OCI-M1 (cell line): ENCODE measurements around the gene R3HDM2.
"Not testable (repeated sequence)": the region's sequence is repeated elsewhere in the genome, so short reads cannot be mapped to it uniquely, and the experiment has no call there.

Source experiments
- DNase-seq: peaks from one replicate; lab custom pipeline; 2025; lab: John Stamatoyannopoulos, UW

Gene R3HDM2

GRCh38 chr12:57377103-57377840 lies 53.6 kb downstream of the R3HDM2 start:
- DNase-seq = peak; percentile 92

GRCh38 chr12:57372233-57372632 lies 58.6 kb downstream of the R3HDM2 start:
- no peak for DNase-seq

- no peak for DNase-seq
Measured at GRCh38 chr12:57370696-57371095, 60.1 kb downstream of the R3HDM2 start.

- DNase-seq = no peak
Measured at GRCh38 chr12:57370072-57370471, 60.8 kb downstream of the R3HDM2 start.

- DNase-seq = no peak
Measured at GRCh38 chr12:57369202-57369601, 61.6 kb downstream of the R3HDM2 start.

GRCh38 chr12:57368349-57369095 lies 62.3 kb downstream of the R3HDM2 start:
- DNase-seq = no peak

GRCh38 chr12:57367121-57367520 lies 63.7 kb downstream of the R3HDM2 start:
- DNase-seq = no peak

GRCh38 chr12:57366315-57366714 lies 64.5 kb downstream of the R3HDM2 start:
- no peak for DNase-seq

- not testable (repeated sequence) for DNase-seq
Measured at GRCh38 chr12:57364156-57364555, 66.7 kb downstream of the R3HDM2 start.

GRCh38 chr12:57360468-57360867 lies 70.4 kb downstream of the R3HDM2 start:
- DNase-seq = no peak

- no peak for DNase-seq
Measured at GRCh38 chr12:57358646-57359045, 72.2 kb downstream of the R3HDM2 start.

GRCh38 chr12:57355734-57356133 lies 75.1 kb downstream of the R3HDM2 start:
- DNase-seq = no peak

- DNase-seq = no peak
Measured at GRCh38 chr12:57352166-57352565, 78.7 kb downstream of the R3HDM2 start.

GRCh38 chr12:57347284-57347683 lies 83.6 kb downstream of the R3HDM2 start:
- DNase-seq = no peak

- DNase-seq = no peak
Measured at GRCh38 chr12:57343703-57344378, 87.0 kb downstream of the R3HDM2 start.

GRCh38 chr12:57342207-57342691 lies 88.6 kb downstream of the R3HDM2 start:
- peak; percentile 87 for DNase-seq

GRCh38 chr12:57341275-57341990 lies 89.4 kb downstream of the R3HDM2 start:
- DNase-seq = no peak

- peak; percentile 69 for DNase-seq
Measured at GRCh38 chr12:57340104-57340503, 90.7 kb downstream of the R3HDM2 start.

- not testable (repeated sequence) for DNase-seq
Measured at GRCh38 chr12:57336299-57336698, 94.5 kb downstream of the R3HDM2 start.

- DNase-seq = no peak
Measured at GRCh38 chr12:57334219-57334618, 96.6 kb downstream of the R3HDM2 start.

- no peak for DNase-seq
Measured at GRCh38 chr12:57332646-57333312, 98.1 kb downstream of the R3HDM2 start.
